ENCODE measurements around the gene TBCK. TPM values are rescaled to one million over a fixed set of nuclear protein-coding genes. Genes with fewer than 3 reads are reported as not detected.

The TBCK gene
- total and polyA plus RNA-seq, 2 of the 13 experiments (the other 11 are each of a cell fraction or from before 2014, with no cell fraction given), result 51.0 to 62.4 TPM

DNA sequence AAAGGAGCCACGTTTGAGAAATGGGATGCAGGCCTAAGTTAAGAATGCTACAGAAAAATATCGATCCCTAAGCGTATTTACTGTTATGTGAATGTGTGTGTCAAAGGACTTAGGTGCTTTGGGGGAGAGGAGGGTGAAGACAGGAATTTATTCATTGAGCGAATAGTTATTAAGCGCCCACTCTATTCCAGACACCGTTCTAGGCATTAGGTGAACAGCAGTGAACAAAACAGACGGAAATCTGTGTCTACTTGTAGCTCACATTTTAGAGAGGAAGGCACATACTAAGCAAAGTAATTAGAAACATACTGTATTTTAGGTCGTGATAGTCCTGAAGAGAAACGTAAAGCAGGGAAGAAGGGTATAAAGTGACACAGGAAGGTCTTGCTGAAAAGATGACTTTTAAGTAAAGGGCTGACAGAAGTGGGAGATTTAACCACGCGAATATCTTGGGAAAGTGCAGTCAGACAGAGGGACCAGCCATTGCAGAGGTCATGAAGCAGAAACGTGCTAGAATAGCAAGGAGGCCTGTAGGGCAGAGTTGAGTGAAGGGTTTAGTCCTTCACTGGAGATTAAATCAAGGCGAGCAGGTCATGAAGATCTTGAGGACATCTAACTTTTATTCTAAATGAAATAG lies 882 bp upstream of the TBCK start (continued):
- TF ChIP-seq, protein P1, sequence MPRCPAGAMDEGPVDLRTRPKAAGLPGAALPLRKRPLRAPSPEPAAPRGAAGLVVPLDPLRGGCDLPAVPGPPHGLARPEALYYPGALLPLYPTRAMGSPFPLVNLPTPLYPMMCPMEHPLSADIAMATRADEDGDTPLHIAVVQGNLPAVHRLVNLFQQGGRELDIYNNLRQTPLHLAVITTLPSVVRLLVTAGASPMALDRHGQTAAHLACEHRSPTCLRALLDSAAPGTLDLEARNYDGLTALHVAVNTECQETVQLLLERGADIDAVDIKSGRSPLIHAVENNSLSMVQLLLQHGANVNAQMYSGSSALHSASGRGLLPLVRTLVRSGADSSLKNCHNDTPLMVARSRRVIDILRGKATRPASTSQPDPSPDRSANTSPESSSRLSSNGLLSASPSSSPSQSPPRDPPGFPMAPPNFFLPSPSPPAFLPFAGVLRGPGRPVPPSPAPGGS (CRISPR knock-in tag; IDR thresholded peaks at IDR 0.05), result peak; percentile 4; the same call in 1 of the 2 replicates
- TF ChIP-seq, protein P2, sequence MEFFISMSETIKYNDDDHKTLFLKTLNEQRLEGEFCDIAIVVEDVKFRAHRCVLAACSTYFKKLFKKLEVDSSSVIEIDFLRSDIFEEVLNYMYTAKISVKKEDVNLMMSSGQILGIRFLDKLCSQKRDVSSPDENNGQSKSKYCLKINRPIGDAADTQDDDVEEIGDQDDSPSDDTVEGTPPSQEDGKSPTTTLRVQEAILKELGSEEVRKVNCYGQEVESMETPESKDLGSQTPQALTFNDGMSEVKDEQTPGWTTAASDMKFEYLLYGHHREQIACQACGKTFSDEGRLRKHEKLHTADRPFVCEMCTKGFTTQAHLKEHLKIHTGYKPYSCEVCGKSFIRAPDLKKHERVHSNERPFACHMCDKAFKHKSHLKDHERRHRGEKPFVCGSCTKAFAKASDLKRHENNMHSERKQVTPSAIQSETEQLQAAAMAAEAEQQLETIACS (CRISPR knock-in tag; IDR thresholded peaks at IDR 0.05), result 0 out of 2 replicates have a peak, but pooled peaks have one; percentile 32
- TF ChIP-seq ZZZ3 (CRISPR knock-in tag; IDR thresholded peaks at IDR 0.05; ENCODE audit: borderline replicate concordance) (no peak), ZNF143 (CRISPR knock-in tag; IDR thresholded peaks at IDR 0.05) (0 out of 2 replicates have a peak, but pooled peaks have one; percentile 8), ZNF34 (CRISPR knock-in tag; IDR thresholded peaks at IDR 0.05; ENCODE audit: borderline replicate concordance) (no peak), NFIC (IDR thresholded peaks at IDR 0.05; ENCODE audit: low read length) (peak; percentile 30; the same call in 1 of the 2 replicates), ZNF879 (CRISPR knock-in tag; IDR thresholded peaks at IDR 0.05) (peak; percentile 82; the same call in 1 of the 2 replicates), SRSF9 (IDR thresholded peaks at IDR 0.05; ENCODE audit: borderline replicate concordance, insufficient read depth, low read depth, low read length, poor library complexity, severe bottlenecking) (no peak)
- TF ChIP-seq, protein P3, sequence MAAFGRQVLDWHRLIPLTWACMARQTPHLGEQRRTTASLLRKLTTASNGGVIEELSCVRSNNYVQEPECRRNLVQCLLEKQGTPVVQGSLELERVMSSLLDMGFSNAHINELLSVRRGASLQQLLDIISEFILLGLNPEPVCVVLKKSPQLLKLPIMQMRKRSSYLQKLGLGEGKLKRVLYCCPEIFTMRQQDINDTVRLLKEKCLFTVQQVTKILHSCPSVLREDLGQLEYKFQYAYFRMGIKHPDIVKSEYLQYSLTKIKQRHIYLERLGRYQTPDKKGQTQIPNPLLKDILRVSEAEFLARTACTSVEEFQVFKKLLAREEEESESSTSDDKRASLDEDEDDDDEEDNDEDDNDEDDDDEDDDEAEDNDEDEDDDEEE (CRISPR knock-in tag; IDR thresholded peaks at IDR 0.05), result 0 out of 2 replicates have a peak, but pooled peaks have one; percentile 5
